Mammary epithelial cell (primary cell): ENCODE data around the gene STX1A.

ENCODE experiments used
- CTCF ChIP-seq, 2 donors: IDR thresholded peaks in 1 of 2; conservative IDR thresholded peaks in 1 of 2; 2 replicates each; pipeline ENCODE4 v1.5.1; 2011 to 2012; ENCODE audit warnings: inconsistent platforms in 2 of 2, low read length in 2 of 2, mild to moderate bottlenecking in 2 of 2, control low read depth in 1 of 2, low read depth in 1 of 2; ENCODE audit not compliant: insufficient read depth in 1 of 2; ENCODE audit errors: extremely low read depth in 1 of 2
- EZH2 ChIP-seq: IDR thresholded peaks from 2 replicates; pipeline ENCODE4 v1.6.1; 2012; ENCODE audit warnings: low read length, inconsistent platforms, borderline replicate concordance

GRCh38 chr7:73740212-73740611, 20.7 kb upstream of the STX1A start:
- TF ChIP-seq CTCF (conservative IDR thresholded peaks at IDR 0.05 in 1 of 2, IDR thresholded peaks at IDR 0.05 in 1 of 2; ENCODE audit: extremely low read depth in 1 of 2, insufficient read depth in 1 of 2, low read depth in 1 of 2, low read length in 2 of 2) (no peak), EZH2 (no peak)
